ENCODE results near the gene SLC8A2.
A peak's percentile ranks its signal among the peaks of the same experiment; 100 is the strongest.

The SLC8A2 gene, protein sequence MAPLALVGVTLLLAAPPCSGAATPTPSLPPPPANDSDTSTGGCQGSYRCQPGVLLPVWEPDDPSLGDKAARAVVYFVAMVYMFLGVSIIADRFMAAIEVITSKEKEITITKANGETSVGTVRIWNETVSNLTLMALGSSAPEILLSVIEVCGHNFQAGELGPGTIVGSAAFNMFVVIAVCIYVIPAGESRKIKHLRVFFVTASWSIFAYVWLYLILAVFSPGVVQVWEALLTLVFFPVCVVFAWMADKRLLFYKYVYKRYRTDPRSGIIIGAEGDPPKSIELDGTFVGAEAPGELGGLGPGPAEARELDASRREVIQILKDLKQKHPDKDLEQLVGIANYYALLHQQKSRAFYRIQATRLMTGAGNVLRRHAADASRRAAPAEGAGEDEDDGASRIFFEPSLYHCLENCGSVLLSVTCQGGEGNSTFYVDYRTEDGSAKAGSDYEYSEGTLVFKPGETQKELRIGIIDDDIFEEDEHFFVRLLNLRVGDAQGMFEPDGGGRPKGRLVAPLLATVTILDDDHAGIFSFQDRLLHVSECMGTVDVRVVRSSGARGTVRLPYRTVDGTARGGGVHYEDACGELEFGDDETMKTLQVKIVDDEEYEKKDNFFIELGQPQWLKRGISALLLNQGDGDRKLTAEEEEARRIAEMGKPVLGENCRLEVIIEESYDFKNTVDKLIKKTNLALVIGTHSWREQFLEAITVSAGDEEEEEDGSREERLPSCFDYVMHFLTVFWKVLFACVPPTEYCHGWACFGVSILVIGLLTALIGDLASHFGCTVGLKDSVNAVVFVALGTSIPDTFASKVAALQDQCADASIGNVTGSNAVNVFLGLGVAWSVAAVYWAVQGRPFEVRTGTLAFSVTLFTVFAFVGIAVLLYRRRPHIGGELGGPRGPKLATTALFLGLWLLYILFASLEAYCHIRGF

DNA sequence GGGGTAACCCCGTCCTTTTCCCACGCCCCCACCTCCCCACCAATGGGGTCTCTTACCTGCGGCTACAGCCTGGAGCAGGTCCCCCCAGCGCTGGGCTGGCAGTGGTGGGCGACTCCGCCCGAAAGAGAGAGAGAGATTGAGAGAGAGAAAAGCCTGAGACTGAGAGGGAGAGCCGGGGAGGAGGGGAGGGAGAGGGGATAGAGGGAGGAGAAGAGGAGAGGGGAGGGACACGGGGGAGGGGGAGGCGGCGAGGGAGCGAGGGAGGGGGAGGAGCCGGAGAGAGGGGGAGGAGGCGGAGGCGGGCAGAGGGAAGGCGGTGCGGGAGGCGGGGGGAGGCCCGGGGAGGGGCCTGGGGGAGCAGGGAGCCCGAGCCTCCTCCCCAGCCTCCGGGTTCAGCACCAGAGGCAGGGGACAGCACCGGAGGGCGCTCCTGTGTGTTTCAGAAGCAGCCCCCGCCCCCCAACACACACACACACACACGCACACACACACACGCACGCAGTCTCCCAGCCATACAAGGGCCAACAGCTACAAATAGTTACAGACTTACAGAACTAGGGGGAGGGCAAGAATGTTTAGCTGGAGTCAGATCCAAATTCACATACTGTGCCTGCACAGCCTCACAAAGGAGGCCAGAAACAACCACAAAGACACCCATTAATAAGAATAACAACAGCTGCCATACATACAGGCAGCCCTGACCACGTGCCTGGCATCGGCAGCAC is at the start of gene SLC8A2:
SLC8A2 (minus strand) TSS at position 161 of the 725 bp plus-strand sequence. CDS start 5,490 bp downstream, outside the sequence.
- DNase-seq, result peak; percentile 63 to 79
- TF ChIP-seq GATA1 (IDR thresholded peaks at IDR 0.05; ENCODE audit: low read depth, low read length), result no peak
- TF ChIP-seq POLR2A (IDR thresholded peaks at IDR 0.05; ENCODE audit: low read length), result no peak

DNA sequence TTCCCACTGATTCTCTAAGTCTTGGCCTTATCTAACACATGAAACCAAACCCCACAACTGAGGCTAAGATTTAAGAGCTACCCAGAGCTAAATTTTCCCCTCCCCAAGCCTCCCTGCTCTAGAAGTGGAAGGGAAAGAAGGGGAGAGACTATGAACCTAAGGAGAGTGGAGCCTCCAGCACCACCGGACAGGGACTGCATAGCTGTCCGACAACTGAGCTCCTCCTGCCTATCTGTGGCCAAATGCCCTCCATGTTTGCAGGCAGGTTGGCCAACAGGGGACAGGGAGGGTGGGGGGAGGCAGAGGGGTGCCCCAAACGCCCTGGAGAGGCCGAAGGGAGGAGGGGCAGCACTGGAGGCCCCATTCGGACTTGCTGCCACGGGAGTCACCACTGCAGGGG is 49.1 kb upstream of the SLC8A2 start:
- DNase-seq, result no peak
- TF ChIP-seq POLR2A (IDR thresholded peaks at IDR 0.05; ENCODE audit: low read length) (no peak), GATA1 (IDR thresholded peaks at IDR 0.05; ENCODE audit: low read depth, low read length) (no peak)

DNA sequence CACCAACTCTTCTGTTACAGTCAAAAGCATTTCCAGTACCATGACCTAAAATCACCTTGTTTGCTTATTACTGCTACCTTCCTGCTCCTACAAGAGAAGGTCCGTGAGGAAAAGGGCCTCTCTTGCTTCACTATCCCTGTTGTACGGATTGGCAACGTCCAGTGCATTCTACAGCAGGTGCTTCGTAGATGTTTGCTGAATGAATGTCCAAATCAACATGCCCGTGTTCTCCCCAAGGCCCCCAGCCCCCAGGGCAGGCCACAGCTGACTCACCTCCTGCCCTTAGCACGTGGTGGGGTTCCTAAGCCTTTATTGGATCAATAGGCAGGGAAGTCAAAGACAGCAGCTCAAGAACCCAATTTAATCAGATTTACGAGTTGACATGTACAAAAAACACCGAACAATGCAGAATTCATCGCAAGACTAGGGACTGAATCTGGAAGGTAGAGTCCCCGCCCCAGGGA is 48.7 kb upstream of the SLC8A2 start:
- no peak for DNase-seq
- no peak for TF ChIP-seq GATA1 (IDR thresholded peaks at IDR 0.05; ENCODE audit: low read depth, low read length)

DNA sequence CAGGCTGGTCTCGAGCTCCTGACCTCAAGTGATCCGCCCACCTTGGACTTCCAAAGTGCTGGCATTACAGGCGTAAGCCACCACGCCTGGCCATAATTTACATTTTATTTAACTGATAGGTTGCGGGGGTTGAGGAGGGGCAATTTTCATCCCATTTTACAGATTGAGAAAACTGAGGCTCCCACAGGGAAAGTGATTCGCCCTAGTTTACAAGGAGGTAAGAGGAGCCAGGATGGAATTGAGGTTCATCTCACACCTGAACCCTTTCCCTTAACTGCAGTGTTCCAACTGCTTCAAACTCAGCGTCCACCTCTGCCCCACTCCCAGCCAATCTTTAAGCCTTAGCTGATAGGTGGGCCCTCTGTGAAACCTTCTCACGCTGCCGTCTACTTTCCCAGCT is 47.2 kb upstream of the SLC8A2 start:
- TF ChIP-seq GATA1 (IDR thresholded peaks at IDR 0.05; ENCODE audit: low read depth, low read length) (no peak), POLR2A (IDR thresholded peaks at IDR 0.05; ENCODE audit: low read length) (no peak)
- DNase-seq, result no peak

DNA sequence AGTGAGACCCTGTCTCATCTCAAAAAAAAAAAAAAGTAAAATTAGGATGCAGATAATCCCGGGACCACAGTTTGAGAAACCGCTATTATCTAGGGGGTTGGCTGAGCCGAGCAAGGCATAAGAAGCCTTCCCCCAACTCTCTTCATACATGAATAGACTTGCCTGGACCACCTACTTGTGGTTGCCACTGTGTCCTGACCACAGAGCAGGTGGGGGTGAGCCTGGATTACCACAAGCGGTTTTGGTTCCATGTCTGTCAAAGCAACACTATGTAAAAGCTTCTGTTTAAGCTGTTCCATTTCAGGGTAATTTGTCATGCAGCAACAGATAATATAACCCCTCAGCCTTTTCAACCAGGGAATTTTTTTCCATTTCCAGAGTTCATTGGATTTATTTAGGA is 46.4 kb upstream of the SLC8A2 start:
- TF ChIP-seq POLR2A (IDR thresholded peaks at IDR 0.05; ENCODE audit: low read length) (no peak), GATA1 (IDR thresholded peaks at IDR 0.05; ENCODE audit: low read depth, low read length) (no peak)
- no peak for DNase-seq

DNA sequence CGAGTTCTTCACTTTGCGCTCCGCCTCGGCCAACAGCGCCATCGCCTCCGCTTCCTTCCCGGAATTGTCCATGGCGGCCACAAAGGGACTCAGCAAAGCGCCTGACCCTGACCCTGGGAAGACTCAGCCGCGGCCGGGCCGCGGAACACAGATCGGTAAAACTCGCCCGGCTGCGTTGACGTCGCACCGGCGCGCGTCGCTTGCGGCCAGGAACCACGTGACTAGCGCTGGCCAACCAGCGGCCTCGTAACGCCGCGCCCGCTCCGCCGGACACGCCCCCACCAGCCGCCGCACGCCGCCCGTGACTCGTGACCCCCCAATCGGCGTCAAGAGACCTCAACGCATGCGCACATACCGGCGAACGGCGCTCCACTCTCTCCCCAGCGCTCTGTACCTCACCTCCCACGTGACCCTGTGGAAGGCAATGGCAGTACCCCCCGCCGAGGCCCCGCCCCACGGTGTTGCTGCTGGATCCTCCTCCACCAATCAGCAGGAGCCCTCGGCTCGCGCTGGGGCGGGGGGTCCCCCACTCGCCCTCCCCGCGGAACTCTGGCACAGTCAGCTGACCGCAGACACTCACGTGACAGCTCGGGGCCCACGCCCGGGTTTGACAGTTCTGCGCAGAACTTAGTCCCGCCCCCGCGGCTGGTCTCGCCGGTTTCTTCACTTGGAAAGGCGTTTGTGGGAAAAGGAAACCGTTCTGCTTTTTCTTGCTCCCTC is 43.3 kb upstream of the SLC8A2 start, which contains the start of gene NAPA:
NAPA (minus strand) TSS at position 195 of the 720 bp plus-strand sequence; CDS start at position 72, 123 bp downstream.
- TF ChIP-seq POLR2A (IDR thresholded peaks at IDR 0.05; ENCODE audit: low read length), result peak; percentile 95
- no peak for TF ChIP-seq GATA1 (IDR thresholded peaks at IDR 0.05; ENCODE audit: low read depth, low read length)

DNA sequence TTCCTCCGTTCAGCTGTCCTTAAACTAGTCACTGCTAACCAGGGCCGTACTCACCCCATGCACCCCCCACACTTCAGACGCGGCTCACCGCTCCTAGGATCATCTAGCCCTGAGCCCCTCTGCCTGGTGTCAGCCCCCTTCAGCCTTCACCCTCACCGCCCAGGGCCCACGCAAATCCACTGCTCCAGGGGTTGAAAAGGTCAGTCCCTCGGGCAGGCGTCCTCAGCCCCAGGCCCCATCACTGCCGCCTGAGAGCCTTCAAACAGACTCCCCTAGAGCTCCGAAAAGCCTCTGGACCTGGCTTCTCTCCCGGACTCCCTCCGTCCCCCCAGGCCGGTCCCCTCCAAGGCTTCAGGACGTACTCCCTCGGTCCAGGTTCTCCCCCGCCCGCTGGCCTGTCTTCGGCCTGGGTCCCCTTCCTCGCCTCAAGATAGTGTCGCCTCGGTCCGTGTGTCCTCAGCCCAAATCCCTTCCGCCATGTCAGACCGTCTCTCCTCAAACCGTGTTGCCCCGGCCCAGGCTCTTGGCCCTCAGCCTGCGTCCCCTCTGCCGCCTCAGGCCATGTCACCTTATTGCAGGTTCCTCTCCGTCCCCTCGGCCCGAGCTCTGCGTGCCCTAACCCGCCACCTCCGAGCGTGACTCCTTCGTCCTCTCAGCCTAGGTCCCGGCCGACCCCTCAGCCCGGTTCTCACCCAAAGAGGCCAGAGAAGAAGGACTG is 42.6 kb upstream of the SLC8A2 start:
- TF ChIP-seq POLR2A (IDR thresholded peaks at IDR 0.05; ENCODE audit: low read length) (no peak), GATA1 (IDR thresholded peaks at IDR 0.05; ENCODE audit: low read depth, low read length) (no peak)
- peak in 1 of 2 experiments; percentile 86 for DNase-seq

More for the DNA sequence above, 43.3 kb upstream of the SLC8A2 start, which contains the start of gene NAPA:
- peak; percentile 100 for DNase-seq

DNA sequence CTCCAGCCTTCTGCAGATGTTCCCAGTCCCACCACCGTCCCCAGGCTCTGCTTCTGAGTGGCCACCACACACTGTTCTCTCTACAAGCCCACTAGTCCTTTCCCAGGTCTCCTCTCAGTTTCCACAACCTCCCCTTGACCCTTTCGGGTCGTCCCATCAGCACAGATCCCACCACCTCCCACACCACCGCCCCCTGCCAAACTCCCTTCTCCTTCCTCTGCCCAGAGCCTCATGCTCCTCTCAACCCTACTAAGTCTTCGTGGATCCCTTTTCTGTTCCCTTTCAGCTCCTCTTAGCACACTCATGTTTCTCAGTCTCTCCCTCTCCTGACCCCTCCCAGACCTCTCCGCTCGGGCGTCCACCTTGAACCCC is 41.2 kb upstream of the SLC8A2 start:
- DNase-seq, result peak in 1 of 2 experiments; percentile 40
- no peak for TF ChIP-seq POLR2A (IDR thresholded peaks at IDR 0.05; ENCODE audit: low read length)
- no peak for TF ChIP-seq GATA1 (IDR thresholded peaks at IDR 0.05; ENCODE audit: low read depth, low read length)

DNA sequence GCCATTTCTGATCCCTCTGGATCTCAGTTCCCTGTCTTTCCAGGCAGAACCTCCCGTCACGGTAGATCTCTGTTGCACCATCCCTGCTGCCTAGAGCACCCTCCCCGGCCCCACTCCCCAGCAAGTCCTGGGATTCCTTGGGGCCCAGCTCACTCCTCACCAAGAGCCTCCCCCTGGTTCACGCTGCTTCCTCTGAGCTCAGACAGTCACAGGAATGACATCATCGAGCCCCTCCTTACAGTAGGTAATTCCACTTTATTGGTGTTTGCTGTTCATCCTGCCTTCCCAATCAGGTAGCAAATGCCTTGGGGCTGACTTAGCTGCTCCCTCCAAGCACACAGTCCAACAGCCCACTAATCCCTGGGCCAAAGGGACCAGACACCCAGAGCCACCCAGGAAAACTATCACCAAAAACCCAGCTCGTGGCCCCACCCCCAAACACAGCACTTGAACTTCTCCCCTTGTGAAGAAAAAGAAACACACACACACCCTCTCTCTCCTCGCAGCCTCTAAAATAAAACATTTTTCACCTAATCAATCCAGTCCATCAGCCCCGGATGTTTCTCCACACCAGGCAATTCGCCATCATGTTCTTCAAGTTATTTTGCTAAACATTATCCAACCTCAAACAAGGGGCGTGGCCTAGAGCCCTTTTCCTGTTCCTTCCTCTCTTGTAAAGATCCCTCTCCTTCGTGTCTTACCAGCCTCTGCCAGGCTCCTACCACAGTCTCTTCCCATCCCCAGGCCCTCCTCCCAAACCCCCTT is 40.7 kb upstream of the SLC8A2 start:
- no peak for TF ChIP-seq GATA1 (IDR thresholded peaks at IDR 0.05; ENCODE audit: low read depth, low read length)
- peak; percentile 28 to 56 for DNase-seq

DNA sequence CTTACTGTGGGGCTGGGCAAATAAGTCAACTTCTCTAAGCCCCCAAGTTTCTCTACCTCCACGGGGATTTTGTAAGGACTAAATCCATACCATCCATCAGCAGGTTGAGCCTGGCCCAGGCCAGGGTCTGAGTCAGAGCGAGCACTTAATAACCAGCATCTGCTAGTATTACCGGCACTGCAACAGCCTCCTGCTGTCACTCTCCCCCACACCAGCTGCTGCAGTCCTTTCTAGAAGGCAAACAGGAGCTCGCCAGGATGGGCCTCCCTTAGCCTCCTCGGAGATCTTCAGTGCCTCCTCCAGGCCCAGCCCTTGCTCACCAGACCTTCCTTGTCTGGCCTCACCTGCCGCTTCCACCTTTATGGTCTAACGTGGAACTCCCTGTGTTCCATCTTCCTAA is 40.0 kb upstream of the SLC8A2 start:
- TF ChIP-seq GATA1 (IDR thresholded peaks at IDR 0.05; ENCODE audit: low read depth, low read length) (no peak), POLR2A (IDR thresholded peaks at IDR 0.05; ENCODE audit: low read length) (no peak)
- no peak for DNase-seq

DNA sequence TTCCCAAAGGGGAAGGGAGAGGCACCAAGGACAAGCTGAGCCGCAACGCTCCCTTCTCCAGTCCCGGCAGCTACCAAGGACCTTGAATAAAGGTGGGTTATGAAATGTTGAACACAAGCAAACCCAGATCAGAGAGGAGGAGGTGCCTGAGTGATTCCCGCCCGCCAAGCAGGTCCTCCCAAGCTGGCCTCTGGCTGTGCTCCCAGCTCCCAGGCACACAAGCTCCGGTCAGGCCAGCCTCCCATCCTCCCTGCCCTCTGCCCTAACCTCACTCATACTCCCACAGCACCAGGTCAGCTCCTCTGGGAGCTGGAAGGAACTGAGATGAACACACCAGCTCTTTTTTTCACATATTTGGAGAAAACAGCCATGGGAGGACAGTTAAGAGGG is 39.4 kb upstream of the SLC8A2 start:
- no peak for TF ChIP-seq POLR2A (IDR thresholded peaks at IDR 0.05; ENCODE audit: low read length)
- DNase-seq, result no peak

Measured in erythroblast (primary cell).